Putamen (tissue), 1 donor: ENCODE measurements around the gene SLC50A1.

Experiments used
- DNase-seq: peaks from one replicate; pipeline ENCODE4 v3.0.0-alpha.2; 2016; ENCODE audit warnings: low spot score

Gene SLC50A1

DNA sequence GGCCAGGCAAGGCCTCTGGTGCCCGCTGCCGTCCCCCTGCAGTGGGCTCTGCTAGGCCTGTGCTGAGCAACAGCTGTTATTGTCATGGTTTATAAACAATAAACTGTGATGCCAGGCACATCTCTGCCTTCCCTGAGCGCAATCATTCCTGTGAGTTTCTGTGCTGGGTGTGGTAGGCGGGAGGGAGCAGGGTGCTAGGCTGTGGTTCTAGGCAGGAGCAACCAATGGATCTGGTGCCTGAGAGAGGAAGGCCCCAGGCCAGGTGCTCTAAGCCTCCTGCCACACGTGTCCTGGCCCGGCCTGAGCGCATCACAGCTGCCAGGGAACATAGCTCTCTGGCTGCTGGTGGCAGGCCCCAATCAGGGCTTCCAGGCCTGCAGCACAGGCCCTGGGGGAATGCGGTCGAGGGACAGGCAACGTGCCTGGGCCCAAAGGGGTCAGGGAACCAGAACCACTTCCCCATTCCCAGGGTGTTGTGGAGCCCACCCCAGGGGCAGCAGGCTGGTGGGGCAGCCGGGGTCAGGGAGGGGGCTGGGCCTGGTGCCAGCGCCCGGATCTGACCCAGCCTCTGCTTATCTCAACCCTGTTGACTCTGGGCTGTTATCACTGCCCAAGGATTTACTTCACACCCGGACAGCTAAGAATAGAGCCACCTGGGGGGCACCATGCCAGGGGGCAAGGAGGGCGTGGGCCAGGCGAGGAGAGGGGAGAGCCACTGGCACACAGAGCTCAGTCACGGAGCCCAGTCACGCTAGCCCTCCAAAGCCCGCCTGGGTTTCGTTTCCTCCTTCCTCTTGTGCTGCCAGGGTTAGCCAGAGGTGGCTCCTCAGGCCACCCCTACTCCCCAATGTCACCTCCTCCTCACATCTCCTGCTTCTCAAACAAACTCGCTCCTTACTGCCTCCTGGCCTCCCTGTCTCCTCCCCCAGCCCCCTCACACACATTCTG lies 49.5 kb downstream of the SLC50A1 start:
- DNase-seq: no peak

DNA sequence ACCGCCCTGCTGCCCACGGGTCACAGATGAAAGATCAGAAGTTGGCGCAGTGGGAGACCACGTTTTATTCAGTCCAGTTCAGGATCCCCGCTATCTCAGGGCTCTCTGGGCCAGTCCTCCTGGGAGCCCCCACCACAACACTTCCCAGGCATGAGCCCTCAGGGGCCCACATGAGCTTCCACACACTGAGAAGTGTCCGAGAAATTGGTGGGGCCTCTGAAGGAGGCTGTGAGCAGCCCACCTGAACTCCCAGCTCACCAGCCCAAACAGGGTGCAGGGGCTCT lies 50.1 kb downstream of the SLC50A1 start:
- DNase-seq: no peak

DNA sequence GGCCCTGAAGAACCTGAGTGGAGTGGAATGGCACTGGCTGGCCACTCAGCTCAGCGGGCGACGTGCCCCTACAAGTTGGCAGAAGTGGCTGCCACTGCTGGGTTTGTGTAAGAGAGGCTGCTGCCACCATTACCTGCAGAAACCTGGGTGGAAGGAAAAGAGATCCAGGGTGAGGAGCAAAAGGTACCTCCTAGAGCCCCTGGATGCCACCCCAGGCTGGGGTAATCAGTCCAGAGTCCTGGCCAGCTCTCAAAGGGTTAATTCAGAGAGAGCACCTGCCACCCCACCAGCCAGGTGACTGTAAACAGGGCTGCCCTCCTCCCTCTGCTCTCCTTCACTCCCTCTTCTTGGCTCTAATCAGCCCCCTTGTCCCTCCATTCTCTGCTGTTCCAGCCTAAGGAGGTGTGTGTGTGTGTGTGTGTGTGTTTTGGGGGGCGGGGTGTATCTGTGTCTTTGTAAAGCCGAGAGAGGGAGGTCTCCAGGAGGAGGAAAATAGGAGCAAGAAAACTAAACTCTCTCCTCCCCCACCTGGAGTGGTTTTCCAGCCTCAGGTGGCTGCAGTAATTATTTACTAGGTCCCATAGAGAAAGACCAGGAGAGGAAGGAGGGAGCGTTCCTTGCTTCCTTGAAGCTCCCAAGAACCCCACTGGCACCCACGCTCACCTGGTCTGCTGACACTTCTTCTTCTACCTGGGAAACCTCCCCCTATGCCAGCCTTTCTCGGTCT lies 50.6 kb downstream of the SLC50A1 start:
- no peak for DNase-seq

DNA sequence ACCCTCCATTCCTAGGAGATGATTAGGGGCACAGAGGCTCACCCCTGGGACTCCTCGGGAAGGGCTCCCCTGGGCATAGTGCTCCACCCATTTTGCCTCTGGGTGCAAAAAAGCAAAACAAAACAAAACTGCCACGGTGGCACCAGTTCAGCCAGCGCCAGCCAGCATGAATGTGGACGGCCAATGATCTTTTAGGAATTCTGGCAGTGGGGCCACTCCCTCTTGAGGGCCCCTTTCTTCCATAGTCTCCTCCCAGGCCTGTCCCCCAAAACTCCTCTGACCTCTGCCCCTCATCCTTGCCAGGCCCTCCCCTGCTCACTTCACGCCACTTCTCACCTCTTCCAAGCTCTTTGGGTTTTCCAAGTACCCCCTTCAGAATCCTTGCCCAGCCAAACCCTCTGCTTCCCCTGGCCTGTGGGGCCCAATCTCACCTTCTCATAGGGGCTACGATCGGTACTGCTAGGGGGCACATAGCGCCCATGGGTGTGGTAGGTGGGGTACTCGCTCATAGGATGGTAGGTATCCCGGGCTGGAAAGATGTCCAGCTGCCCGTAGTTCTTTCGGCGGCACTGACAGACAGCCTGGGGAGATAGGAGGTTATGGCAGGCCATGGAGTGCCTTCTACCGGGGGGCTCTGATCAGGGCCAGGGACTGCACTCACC lies 51.3 kb downstream of the SLC50A1 start:
- no peak for DNase-seq

DNA sequence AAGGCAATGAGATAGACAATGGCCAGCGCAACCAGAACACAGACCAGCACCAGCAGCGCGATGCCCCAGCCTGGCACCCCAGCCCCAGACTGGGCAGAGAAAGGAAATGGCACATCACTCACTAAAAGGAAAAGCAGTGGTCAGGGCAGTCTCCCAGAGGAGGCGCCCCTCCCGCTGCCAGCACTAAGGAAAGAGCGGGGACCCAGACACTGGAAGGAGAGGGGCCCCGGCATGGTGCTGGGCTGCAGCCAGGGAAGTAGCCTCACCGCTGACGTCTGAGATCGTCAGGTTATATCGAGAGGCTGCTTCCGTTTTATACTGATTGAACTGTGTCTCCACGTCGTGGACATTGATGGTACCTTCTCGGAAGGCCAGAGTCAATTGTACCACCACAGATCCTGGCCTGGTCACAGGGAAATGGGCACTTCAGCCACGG lies 51.8 kb downstream of the SLC50A1 start:
- no peak for DNase-seq

DNA sequence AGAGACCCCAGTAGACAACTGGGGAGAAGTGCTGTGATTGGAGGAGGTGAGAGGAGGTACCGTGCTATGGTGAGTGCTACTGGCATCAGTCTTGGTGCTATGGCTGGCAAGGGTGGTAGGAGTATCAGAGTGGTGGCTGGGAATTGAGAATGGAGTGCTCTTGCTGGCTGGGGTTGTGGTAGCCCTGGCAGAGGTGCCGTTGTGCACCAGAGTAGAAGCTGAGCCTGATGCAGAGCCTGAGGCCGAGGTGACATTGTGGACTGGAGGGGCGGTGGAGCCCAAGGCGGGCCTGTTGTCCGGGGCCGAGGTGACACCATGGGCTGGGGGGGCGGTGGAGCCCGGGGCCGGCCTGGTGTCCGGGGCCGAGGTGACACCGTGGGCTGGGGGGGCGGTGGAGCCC lies 52.6 kb downstream of the SLC50A1 start:
- DNase-seq: no peak
